Measurements from ENCODE around the gene BEND7. TPM values are rescaled to one million over a fixed set of nuclear protein-coding genes. Genes with fewer than 3 reads are reported as not detected.

BEND7 gene
- total and polyA plus RNA-seq, 2 donors from 2014 or later: 16.7 to 37.9 TPM

GRCh38 chr10:13393640-13394039 lies 135.2 kb downstream of the BEND7 start:
- no peak for FAIRE-seq
- intact Hi-C loops (cut with DNase I): no loop called here

GRCh38 chr10:13392701-13393100 lies 136.1 kb downstream of the BEND7 start:
- TF ChIP-seq CTCF (IDR thresholded peaks at IDR 0.05; ENCODE audit: borderline replicate concordance, extremely low read depth, insufficient read depth): no peak
- Histone ChIP-seq H3K4me3 (ENCODE audit: low read length in 3 of 3) (no peak overlapping the region), H3K9me3 (ENCODE audit: control insufficient read depth in 2 of 3, insufficient read depth in 1 of 3, low read length in 3 of 3) (no peaks in the 10 kb centered on the region), H3K36me3 (ENCODE audit: control insufficient read depth in 2 of 3, insufficient read depth in 3 of 3, low read length in 3 of 3) (no peaks in the 10 kb centered on the region), H3K4me1 (ENCODE audit: control insufficient read depth in 2 of 3, insufficient read depth in 2 of 3, low read depth in 1 of 3, low read length in 3 of 3) (peaks cover 0 to 3% (median 0%) of the 10 kb centered on the region in 3 donors), H3K27ac (ENCODE audit: low read depth in 2 of 2, low read length in 2 of 2) (no peak overlapping the region), H3K27me3 (ENCODE audit: control insufficient read depth, insufficient read depth, low read length) (no peaks in the 10 kb centered on the region), H3K9ac (ENCODE audit: low read length in 3 of 3) (no peak overlapping the region)
- intact Hi-C loops (cut with DNase I): no loop called here
- FAIRE-seq: no peak
- DNase-seq: no peak

More at GRCh38 chr10:13393640-13394039, 135.2 kb downstream of the BEND7 start:
- no peak for DNase-seq
- Histone ChIP-seq H3K36me3 (ENCODE audit: control insufficient read depth in 2 of 3, insufficient read depth in 3 of 3, low read length in 3 of 3) (no peaks in the 10 kb centered on the region), H3K4me3 (ENCODE audit: low read length in 3 of 3) (no peak overlapping the region), H3K27ac (ENCODE audit: low read depth in 2 of 2, low read length in 2 of 2) (no peak overlapping the region), H3K27me3 (ENCODE audit: control insufficient read depth, insufficient read depth, low read length) (no peaks in the 10 kb centered on the region), H3K4me1 (ENCODE audit: control insufficient read depth in 2 of 3, insufficient read depth in 2 of 3, low read depth in 1 of 3, low read length in 3 of 3) (peaks cover 0 to 3% (median 0%) of the 10 kb centered on the region in 3 donors), H3K9ac (ENCODE audit: low read length in 3 of 3) (no peak overlapping the region), H3K9me3 (ENCODE audit: control insufficient read depth in 2 of 3, insufficient read depth in 1 of 3, low read length in 3 of 3) (no peaks in the 10 kb centered on the region)
- TF ChIP-seq CTCF (IDR thresholded peaks at IDR 0.05; ENCODE audit: borderline replicate concordance, extremely low read depth, insufficient read depth): no peak

Other genes starting within 250 kb of the BEND7 start
- gene PHYH, start 228.9 kb downstream of the BEND7 start, total RNA-seq: 45.8 TPM
- gene PHYH, start 228.9 kb downstream of the BEND7 start, polyA plus RNA-seq (ENCODE audit: insufficient read depth, low read depth, low replicate concordance): 166 TPM
- 53.5 TPM for gene SEPHS1, start 180.7 kb downstream of the BEND7 start, total RNA-seq
- 48.8 TPM for gene SEPHS1, start 180.7 kb downstream of the BEND7 start, polyA plus RNA-seq (ENCODE audit: insufficient read depth, low read depth, low replicate concordance)
- 23.0 TPM for gene PRPF18, start 58.0 kb upstream of the BEND7 start, total RNA-seq
- 24.4 TPM for gene PRPF18, start 58.0 kb upstream of the BEND7 start, polyA plus RNA-seq (ENCODE audit: insufficient read depth, low read depth, low replicate concordance)